T-helper 1 cell treated with Interleukin-12 subunit alpha and Interleukin-12 subunit beta and Interleukin-4 antibody, amounts not matched to agents 30 ng/mL and 1 ng/mL, for 36 hours (primary cell): ENCODE data around the gene KRTAP4-9. TPM values are rescaled to one million over a fixed set of nuclear protein-coding genes. Genes with fewer than 3 reads are reported as not detected.
"Not testable (repeated sequence)": the region's sequence is repeated elsewhere in the genome, so short reads cannot be mapped to it uniquely, and the experiment has no call there.

Experiments
- intact Hi-C: fragments of 100-400 bp; cut with micrococcal nuclease; formaldehyde crosslinking; loops from one replicate; pipeline ENCODE4 v1.15.1; 2024
- total RNA-seq: library from RNA; stranded (reverse); gene quantifications from 2 replicates; pipeline ENCODE4 v1.2.3, GENCODE V29; 2022

Gene KRTAP4-9
- total RNA-seq, 1 donor from 2014 or later = not detected

- intact Hi-C loops = no loop called here
Measured at GRCh38 chr17:41096055-41096454, 9.1 kb upstream of the KRTAP4-9 start.

- intact Hi-C loops = no loop called here
Measured at GRCh38 chr17:41098042-41098441, 7.1 kb upstream of the KRTAP4-9 start, which contains the start of gene KRTAP4-8. Gene KRTAP4-8, minus strand, starts transcription at chr17:41098142. Its CDS starts 58 bp downstream, at chr17:41098084.

GRCh38 chr17:41098481-41098880 is 6.7 kb upstream of the KRTAP4-9 start:
- intact Hi-C loops = no loop called here

GRCh38 chr17:41099682-41100480 is 5.3 kb upstream of the KRTAP4-9 start:
- intact Hi-C loops = not testable (repeated sequence)

GRCh38 chr17:41101586-41102259 is 3.5 kb upstream of the KRTAP4-9 start, which contains the start of gene KRTAP4-16:
Gene KRTAP4-16, minus strand, starts transcription at chr17:41102209. Its CDS starts 0 bp downstream, at chr17:41102209.
- intact Hi-C loops = no loop called here

GRCh38 chr17:41103896-41104295 is 1.3 kb upstream of the KRTAP4-9 start:
- intact Hi-C loops = no loop called here

GRCh38 chr17:41104386-41105038 is 677 bp upstream of the KRTAP4-9 start:
- intact Hi-C loops = not testable (repeated sequence)

- intact Hi-C loops = no loop called here
Measured at GRCh38 chr17:41107941-41108450, 2.8 kb downstream of the KRTAP4-9 start.

- intact Hi-C loops = not testable (repeated sequence)
Measured at GRCh38 chr17:41108728-41109386, 3.7 kb downstream of the KRTAP4-9 start.

GRCh38 chr17:41111151-41111885 is 6.1 kb downstream of the KRTAP4-9 start:
- intact Hi-C loops = no loop called here

GRCh38 chr17:41116297-41116696 is 11.1 kb downstream of the KRTAP4-9 start:
- intact Hi-C loops = no loop called here

GRCh38 chr17:41117846-41118386 is 12.7 kb downstream of the KRTAP4-9 start, which contains the start of gene KRTAP4-11:
Gene KRTAP4-11, minus strand, starts transcription at chr17:41118373. Its CDS starts 58 bp downstream, at chr17:41118315.
- intact Hi-C loops = not testable (repeated sequence)

- intact Hi-C loops = no loop called here
Measured at GRCh38 chr17:41118721-41119120, 13.5 kb downstream of the KRTAP4-9 start.

- intact Hi-C loops = not testable (repeated sequence)
Measured at GRCh38 chr17:41119696-41120690, 14.8 kb downstream of the KRTAP4-9 start.

- intact Hi-C loops = no loop called here
Measured at GRCh38 chr17:41121742-41122141, 16.6 kb downstream of the KRTAP4-9 start.

- intact Hi-C loops = not testable (repeated sequence)
Measured at GRCh38 chr17:41123292-41123990, 18.3 kb downstream of the KRTAP4-9 start.

- intact Hi-C loops = not testable (repeated sequence)
Measured at GRCh38 chr17:41123991-41124371, 18.8 kb downstream of the KRTAP4-9 start, which contains the start of gene KRTAP4-12. Gene KRTAP4-12, minus strand, starts transcription at chr17:41124182. Its CDS starts 60 bp downstream, at chr17:41124122.

GRCh38 chr17:41125064-41125463 is 19.9 kb downstream of the KRTAP4-9 start:
- intact Hi-C loops = no loop called here
